ENCODE results near the gene ABTB2. TPM values are rescaled to one million over a fixed set of nuclear protein-coding genes. Genes with fewer than 3 reads are reported as not detected.

ABTB2 gene
- total and polyA plus RNA-seq, 2 of the 8 experiments (the other 6 are each of a cell fraction or from before 2014, with no cell fraction given), result 7.7 to 10.2 TPM

- H2AFZ ChIP-seq (ENCODE audit: low read length), result no peak overlapping the region
- no peak overlapping the region for H2BK20ac ChIP-seq (ENCODE audit: low read length)
- H4K5ac ChIP-seq (ENCODE audit: insufficient read length, low read depth, low read length), result no peak overlapping the region
- TF ChIP-seq PHF8 (conservative IDR thresholded peaks at IDR 0.05; ENCODE audit: low read depth, low read length) (no peak), CTBP2 (IDR thresholded peaks at IDR 0.05; ENCODE audit: borderline replicate concordance, insufficient read depth, insufficient read length, low read length) (no peak), NANOG (IDR thresholded peaks at IDR 0.05; ENCODE audit: insufficient read depth, low read depth, low read length, poor library complexity, severe bottlenecking) (no peak), TAF1 (IDR thresholded peaks at IDR 0.05; ENCODE audit: low read depth, low read length) (no peak), POLR2A (IDR thresholded peaks at IDR 0.05; ENCODE audit: control extremely low read depth in 1 of 2, low read depth in 2 of 2, low read length in 2 of 2) (no peak), RFX5 (IDR thresholded peaks at IDR 0.05; ENCODE audit: borderline replicate concordance, low read depth, low read length) (no peak), TEAD4 (IDR thresholded peaks at IDR 0.05; ENCODE audit: low read depth, low read length) (no peak), KDM5A (IDR thresholded peaks at IDR 0.05; ENCODE audit: low read length) (no peak), HDAC2 (IDR thresholded peaks at IDR 0.05; ENCODE audit: borderline replicate concordance in 1 of 2, low read depth in 2 of 2, low read length in 2 of 2) (no peak)
- H2AK5ac ChIP-seq (ENCODE audit: low read depth, low read length), result no peak overlapping the region
- POLR2A ChIA-PET (ENCODE audit: partially characterized antibody), result no interaction called here
- no peak overlapping the region for H3K56ac ChIP-seq (replicated peaks; ENCODE audit: insufficient read length, low read depth, low read length)
- DNase-seq (ENCODE audit: low read depth in 1 of 2, low spot score in 2 of 2) (no peak), FAIRE-seq (no peak)
- H3K4ac ChIP-seq (replicated peaks; ENCODE audit: insufficient read length, low read depth, low read length), result no peak overlapping the region
- H3K23ac ChIP-seq (ENCODE audit: insufficient read length), result no peak overlapping the region
- H2BK15ac ChIP-seq (ENCODE audit: low read length), result no peak overlapping the region
- no peaks in the 10 kb centered on the region for H3K4me1 ChIP-seq (replicated peaks in 1 of 4; ENCODE audit: control insufficient read depth in 3 of 4, insufficient read depth in 4 of 4, low read length in 3 of 4)
- H4K8ac ChIP-seq (ENCODE audit: extremely low read depth, insufficient read depth, low read length), result no peak overlapping the region
- no peak overlapping the region for H3K27ac ChIP-seq (ENCODE audit: low read depth, low read length)
- no peaks in the 10 kb centered on the region for H3K27me3 ChIP-seq (replicated peaks in 1 of 4; ENCODE audit: control insufficient read depth in 3 of 4, extremely low read depth in 1 of 4, insufficient read depth in 3 of 4, low read length in 3 of 4)
- H3K23me2 ChIP-seq (ENCODE audit: low read depth, low read length), result no peaks in the 10 kb centered on the region
- no peak overlapping the region for H3K4me3 ChIP-seq (ENCODE audit: extremely low read depth in 1 of 4, insufficient read depth in 2 of 4, low read depth in 3 of 4, low read length in 4 of 4)
- 95% methylated on average over 1 of the region's 1 CpG; no CpG with 5 or more reads in 1 of the 2 experiments for WGBS, 2 experiments (ENCODE audit: extremely low coverage in 1 of 2, insufficient coverage in 1 of 2, insufficient read length in 1 of 2, insufficient replicate concordance in 2 of 2, low coverage in 1 of 2, low lambda C conversion rate in 2 of 2, missing lambda C conversion rate in 1 of 2)
- H3K4me2 ChIP-seq (ENCODE audit: insufficient read depth in 1 of 2, low read depth in 2 of 2, low read length in 2 of 2), result no peak overlapping the region
- no peak overlapping the region for H2BK12ac ChIP-seq (ENCODE audit: low read depth, low read length)
- H3K18ac ChIP-seq (ENCODE audit: extremely low read depth, low read length), result no peak overlapping the region
- CTCF ChIA-PET (ENCODE audit: partially characterized antibody), result interaction anchor here (0.8 to 1.0 kb wide), 2 partner anchors 13 to 387 kb away, joined by 3 read pairs; no protein-coding TSS in a partner anchor
- H3K9ac ChIP-seq (replicated peaks in 1 of 4; ENCODE audit: extremely low read depth in 1 of 4, low read depth in 3 of 4, low read length in 3 of 4), result no peak overlapping the region
- H4K91ac ChIP-seq (replicated peaks; ENCODE audit: insufficient read length, low read length), result no peak overlapping the region
- no peaks in the 10 kb centered on the region for H4K20me1 ChIP-seq (replicated peaks in 1 of 2; ENCODE audit: control insufficient read depth in 1 of 2, insufficient read depth in 2 of 2, low read length in 2 of 2)
- no peak overlapping the region for H2BK5ac ChIP-seq (ENCODE audit: low read depth, low read length)
- H3K79me1 ChIP-seq (ENCODE audit: low read depth, low read length), result no peaks in the 10 kb centered on the region
- no peak overlapping the region for H3K14ac ChIP-seq (ENCODE audit: insufficient read length)
- peaks cover 8 to 17% of the 10 kb centered on the region in 2 experiments for H3K9me3 ChIP-seq (ENCODE audit: insufficient read depth in 2 of 2, low read depth in 1 of 2, low read length in 1 of 2)
- no peaks in the 10 kb centered on the region for H3K36me3 ChIP-seq (ENCODE audit: control insufficient read depth in 2 of 4, insufficient read depth in 4 of 4, low read length in 3 of 4)
- H3K79me2 ChIP-seq (ENCODE audit: control insufficient read depth in 1 of 2, insufficient read depth in 2 of 2, low read length in 2 of 2), result no peaks in the 10 kb centered on the region
- no peak overlapping the region for H2BK120ac ChIP-seq (replicated peaks; ENCODE audit: low read depth, low read length)
Observed at GRCh38 chr11:34379539-34379938, 21.7 kb upstream of the ABTB2 start.
